NCI-H2196 (cell line): ENCODE results near the gene PCDH9.
"Not testable (repeated sequence)": the region's sequence is repeated elsewhere in the genome, so short reads cannot be mapped to it uniquely, and the experiment has no call there.

Experiments
- DNase-seq: peaks from one replicate; lab custom pipeline; 2025; ENCODE audit not compliant: unreplicated experiment; lab: John Stamatoyannopoulos, UW

PCDH9 gene

GRCh38 chr13:66795636-66796035, 434.5 kb downstream of the PCDH9 start:
- no peak for DNase-seq

GRCh38 chr13:66794340-66795031, 435.6 kb downstream of the PCDH9 start:
- no peak for DNase-seq

DNA sequence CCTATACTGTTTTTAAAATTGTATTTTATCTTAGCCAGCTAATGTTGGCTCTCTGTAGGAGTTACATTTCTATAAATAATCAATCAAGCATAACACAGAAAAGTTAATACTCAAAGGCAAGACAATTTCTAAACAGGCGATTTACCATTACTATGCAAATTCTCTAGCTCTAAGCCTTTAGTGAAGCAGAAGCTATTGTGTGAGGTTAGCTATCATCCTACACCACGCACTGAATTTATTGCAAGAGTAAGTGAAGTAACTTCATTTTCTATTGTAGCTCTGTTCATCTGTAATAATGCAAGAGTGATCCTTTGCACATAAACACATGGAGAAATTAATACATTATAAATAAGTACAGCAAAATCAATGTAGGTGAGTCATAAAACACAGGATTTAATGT, 439.3 kb downstream of the PCDH9 start:
- no peak for DNase-seq

- no peak for DNase-seq
Observed at GRCh38 chr13:66781241-66781640, 448.9 kb downstream of the PCDH9 start.

DNA sequence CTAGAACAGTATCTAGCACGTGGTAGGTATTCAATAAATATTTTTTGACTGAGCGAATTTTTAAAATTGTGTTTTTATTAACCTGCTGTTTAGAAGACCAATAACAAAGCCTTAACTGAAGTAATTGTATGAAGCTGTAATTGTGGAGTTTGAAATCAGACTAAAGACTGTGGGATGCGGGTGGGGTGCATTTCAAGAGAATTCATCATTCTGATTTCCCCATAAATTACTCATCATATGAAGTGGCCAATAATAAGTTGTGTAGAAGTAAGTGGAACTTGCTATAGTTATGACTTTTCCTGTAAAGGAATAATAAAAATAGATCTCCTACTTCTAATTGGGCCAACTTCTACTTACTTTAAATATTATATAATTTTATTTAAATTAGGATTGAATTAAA, 449.3 kb downstream of the PCDH9 start:
- DNase-seq, result no peak

DNA sequence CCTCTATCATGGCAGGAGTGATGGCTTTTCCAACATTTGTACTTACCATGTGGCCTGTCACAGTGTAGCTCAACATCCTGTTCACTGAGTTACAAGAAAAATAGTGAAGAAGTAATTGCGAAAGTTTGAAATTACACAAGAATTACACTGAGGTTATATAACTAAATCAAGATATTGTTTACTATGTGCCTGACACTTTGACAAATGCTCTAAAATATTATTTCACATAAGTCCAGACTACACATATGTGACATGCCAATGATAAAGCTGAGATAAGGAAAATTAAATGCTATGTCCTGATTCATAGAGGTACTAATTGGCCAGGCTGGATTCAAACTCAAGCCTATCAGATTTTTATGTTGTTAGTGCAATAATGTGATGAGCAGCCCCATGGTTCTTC, 451.7 kb downstream of the PCDH9 start:
- no peak for DNase-seq

DNA sequence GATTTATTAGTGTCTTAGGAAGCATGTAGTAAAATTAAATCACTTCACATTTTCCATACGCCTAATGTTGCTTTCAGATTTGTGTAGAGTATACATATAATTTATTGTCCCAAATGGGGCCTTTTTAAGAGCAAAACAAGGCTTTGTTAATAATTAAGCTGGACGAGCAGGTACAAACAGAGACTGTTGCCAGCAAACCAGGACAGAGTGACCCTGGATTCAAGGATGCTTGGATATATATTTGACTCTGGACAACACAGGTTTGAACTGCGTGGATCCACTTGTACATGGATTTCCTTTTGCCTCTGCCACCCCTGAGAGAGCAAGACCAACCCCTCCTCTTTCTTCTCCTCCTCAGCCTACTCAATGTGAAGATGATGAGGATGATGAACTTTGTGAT, 454.9 kb downstream of the PCDH9 start:
- no peak for DNase-seq

DNA sequence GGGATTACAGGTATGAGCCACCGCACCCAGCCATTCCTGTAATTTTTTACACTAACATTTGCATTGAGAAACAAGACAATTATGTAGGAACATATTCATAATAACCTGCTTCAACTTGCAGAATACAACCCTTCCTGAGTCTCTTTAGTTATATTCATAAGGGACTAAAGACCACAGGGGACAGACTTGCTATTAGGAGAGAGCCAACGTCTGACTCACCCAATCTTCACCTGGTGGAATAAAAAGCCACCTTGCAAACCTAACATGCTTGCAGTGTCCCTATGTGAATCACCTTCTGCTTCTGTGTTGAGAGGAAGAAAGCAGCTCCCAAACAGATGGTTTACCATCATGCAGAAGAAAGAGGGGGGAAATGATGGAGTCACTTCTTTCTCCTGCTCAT, 456.1 kb downstream of the PCDH9 start:
- no peak for DNase-seq

- DNase-seq, result no peak
Observed at GRCh38 chr13:66765559-66765958, 464.6 kb downstream of the PCDH9 start.

- DNase-seq, result not testable (repeated sequence)
Observed at GRCh38 chr13:66760678-66761077, 469.5 kb downstream of the PCDH9 start.

DNA sequence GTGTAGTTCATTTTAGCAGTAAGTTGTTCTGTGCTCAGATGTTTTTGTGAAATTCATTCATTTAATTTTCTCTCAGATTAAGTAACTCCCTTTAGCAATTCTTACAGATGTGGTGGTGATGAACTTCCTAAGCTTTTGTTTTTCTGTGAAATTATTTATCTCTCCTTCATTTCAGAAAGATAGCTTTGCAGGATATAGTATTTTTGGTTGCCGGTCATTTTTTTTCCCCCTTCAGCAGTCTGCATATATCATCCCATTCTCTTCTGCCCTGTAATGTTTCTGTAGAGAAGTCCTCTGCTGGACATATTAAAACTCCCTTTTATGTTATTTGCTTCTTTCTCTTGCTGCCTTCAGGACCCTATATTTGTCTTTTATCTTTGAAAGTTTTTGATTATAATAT, 470.2 kb downstream of the PCDH9 start:
- DNase-seq, result no peak

DNA sequence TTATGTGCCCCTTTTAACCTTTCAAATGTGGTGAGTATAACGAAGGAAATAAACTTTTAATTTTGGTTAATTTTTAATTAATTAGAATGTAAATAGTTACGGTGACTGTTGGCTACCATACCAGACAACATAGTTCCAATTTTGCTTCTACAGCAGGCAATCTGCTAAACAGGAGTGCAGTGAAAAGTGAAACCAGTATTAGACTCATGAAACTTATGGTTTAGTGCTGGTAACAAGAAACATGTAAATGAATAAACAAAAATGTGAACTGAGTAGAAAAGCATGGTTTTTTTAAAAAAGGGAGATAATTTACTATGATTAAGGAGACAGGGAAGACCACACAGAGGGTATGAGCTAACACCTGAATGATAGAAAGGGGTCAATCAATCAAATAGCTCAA, 478.4 kb downstream of the PCDH9 start:
- no peak for DNase-seq

GRCh38 chr13:66748712-66749111, 481.4 kb downstream of the PCDH9 start:
- no peak for DNase-seq

GRCh38 chr13:66745307-66745706, 484.8 kb downstream of the PCDH9 start:
- DNase-seq, result no peak

GRCh38 chr13:66723576-66723975, 506.6 kb downstream of the PCDH9 start:
- DNase-seq, result no peak

DNA sequence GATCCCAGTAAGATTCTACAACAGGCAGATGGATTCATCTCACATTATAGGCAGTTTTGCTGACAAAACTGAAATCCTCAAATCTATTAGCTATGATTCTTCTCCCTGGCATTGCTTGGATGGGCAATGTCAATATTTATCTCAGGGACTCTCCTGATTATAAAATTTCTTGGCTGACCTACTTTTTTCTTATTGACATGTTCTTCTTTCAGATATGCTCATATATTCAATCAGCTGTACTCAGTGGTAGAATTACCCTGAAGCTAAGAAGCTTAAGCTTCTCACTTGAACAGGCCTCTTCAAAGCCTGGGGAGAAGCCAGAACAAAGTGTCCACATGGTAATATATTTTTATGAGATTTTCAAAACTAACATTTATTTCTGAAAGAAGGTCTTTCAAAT, 513.6 kb downstream of the PCDH9 start:
- DNase-seq, result no peak

GRCh38 chr13:66714795-66715194, 515.3 kb downstream of the PCDH9 start:
- no peak for DNase-seq

GRCh38 chr13:66704110-66704509, 526.0 kb downstream of the PCDH9 start:
- DNase-seq, result no peak

DNA sequence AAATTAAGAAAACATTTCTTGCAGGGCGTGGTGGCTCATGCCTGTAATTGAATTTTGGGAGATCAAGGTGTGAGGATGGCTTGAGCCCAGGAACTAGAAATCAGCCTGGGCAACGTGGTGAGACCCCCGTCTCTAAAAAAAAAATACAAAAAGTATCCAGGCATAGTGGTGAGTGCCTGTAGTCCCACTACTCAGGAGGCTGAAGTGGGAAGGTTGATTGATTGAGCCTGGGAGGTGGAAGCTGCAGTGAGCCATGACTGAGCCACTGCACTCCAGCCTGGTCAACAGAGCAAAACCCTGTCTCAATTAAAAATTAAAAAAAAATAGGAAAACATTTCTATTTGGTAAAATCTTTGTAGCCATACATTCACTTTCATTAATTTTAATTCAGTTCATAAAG, 526.5 kb downstream of the PCDH9 start:
- no peak for DNase-seq

DNA sequence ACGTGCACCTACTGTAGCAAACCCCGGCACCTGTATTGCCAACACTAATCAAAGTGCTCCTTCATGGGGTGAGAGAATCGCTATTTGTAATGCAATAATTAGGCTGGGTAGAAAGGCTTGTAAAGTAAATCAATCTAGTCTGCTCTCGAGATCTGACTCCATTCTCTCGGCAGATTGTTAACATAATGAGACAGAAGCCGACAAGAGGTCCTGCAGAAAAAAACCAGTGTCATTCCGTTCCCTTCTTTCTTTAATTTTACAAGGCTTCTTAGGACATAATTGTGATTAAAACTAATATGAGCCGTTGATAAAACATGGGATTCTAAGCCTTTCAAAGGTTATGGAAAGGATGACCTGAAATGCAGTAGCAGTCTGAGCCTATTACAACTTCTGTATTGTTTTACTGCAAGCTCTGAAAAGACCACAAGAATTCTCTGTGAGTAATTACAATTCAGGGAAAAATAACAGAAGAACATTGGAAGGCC, 530.0 kb downstream of the PCDH9 start:
- no peak for DNase-seq

DNA sequence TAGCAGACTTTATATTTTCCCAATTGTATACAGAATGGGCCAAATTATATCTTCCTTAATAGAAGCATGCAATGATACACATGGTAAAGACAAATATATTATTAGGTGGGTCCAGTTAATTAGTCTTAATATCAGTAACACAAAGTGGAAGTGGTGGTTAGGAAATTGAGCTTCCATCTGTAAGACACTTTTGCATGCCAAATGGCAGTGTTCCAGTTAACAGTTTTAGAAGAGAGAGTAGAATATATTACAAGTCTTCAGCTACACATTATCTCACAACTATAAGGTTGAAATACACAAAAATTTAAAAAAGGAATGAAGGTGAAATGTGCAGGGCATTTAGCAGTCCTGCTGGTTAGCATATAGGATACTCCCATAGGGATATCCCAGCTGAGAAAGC, 536.5 kb downstream of the PCDH9 start:
- no peak for DNase-seq

DNA sequence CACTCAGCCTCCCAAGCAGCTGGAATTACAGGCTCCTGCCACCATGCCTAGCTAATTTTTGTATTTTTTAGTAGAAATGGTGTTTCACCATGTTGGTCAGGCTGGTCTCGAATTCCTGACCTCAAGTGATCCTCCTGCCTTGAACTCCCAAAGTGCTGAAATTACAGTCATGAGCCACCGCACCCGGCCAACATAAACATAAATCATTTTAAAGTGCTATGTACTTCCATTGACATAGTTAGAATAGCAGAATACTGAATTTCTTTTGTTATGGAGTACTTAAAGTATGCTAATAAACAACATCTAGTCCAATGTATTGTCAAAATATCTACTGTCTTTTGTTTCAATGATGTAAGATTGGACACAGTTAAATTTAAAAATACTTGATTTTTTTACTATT, 539.0 kb downstream of the PCDH9 start:
- no peak for DNase-seq

GRCh38 chr13:66689628-66690027, 540.5 kb downstream of the PCDH9 start:
- DNase-seq, result no peak
